Effector CD8-positive, alpha-beta T cell (primary cell): ENCODE measurements around the gene AIFM2.
"Not testable (repeated sequence)": the region's sequence is repeated elsewhere in the genome, so short reads cannot be mapped to it uniquely, and the experiment has no call there.

Experiments
- DNase-seq: peaks from one replicate; lab custom pipeline; 2025; lab: John Stamatoyannopoulos, UW
- total RNA-seq, 4 experiments: gene quantifications; one replicate each; lab custom pipeline; 2026; lab: John Stamatoyannopoulos, UW

AIFM2 gene
- 12.6 to 22.6 (median 20.6) reads per million in 4 experiments for total RNA-seq

GRCh38 chr10:70132098-70133029 is at the start of gene AIFM2:
TSS of gene AIFM2 (minus strand) at chr10:70132825. CDS start at chr10:70124084, 8,741 bp downstream.
- peak; percentile 16 for DNase-seq

GRCh38 chr10:70179209-70179608 is 46.6 kb upstream of the AIFM2 start:
- DNase-seq = not testable (repeated sequence)

DNA sequence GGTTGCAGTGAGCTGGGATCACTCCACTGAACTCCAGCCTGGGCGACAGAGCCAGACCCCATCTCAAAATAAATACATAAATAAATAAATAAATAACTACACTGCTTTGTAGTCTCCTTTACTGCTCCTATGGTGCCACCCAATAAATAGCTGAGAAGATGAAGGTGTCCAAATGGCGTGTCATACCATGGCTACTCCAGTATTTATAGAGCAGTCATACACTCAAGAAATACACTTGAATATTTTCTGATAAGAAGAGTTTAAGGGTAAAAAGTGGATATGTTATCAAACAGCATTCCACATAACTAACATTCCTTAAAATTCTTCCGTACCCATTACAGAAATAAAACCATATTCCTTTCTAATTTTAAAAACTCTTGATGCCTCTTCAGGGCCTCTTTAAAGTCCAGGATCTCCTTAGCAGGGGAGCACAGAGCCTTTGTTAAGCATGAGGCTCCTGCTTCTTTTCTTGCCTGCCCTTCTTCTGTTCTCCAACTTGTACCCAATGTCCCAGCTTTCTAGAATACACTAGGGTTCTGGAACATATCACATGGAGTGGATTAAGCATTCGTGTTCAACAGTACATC is 45.6 kb upstream of the AIFM2 start:
- DNase-seq = no peak

- DNase-seq = no peak
These were observed 43.8 kb upstream of the AIFM2 start for GRCh38 chr10:70176441-70176840.

- DNase-seq = no peak
These were observed 42.9 kb upstream of the AIFM2 start for GRCh38 chr10:70175516-70175915.

GRCh38 chr10:70174058-70174741 is 41.6 kb upstream of the AIFM2 start:
- no peak for DNase-seq

GRCh38 chr10:70169649-70170364 is 37.2 kb upstream of the AIFM2 start:
- DNase-seq = no peak

- DNase-seq = no peak
These were observed 36.4 kb upstream of the AIFM2 start for GRCh38 chr10:70169011-70169410.

DNA sequence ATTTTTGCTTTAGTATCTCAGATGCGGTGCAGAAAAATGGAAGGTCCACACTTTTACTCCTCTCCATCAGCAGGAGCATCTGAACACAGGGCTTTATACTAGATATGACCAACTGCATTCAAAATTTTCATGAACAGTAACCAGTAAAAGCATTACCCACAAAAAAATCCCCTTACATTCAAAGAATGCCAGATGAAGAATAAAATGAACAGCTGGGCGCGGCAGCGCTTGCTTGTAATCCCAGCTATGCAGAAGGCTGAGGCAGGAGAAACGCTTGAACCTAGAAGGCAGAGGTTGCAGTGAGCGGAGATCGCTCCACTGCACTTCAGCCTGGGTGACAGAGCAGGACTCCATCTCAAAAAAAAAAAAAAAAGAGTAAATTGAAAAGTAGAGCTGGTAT is 34.6 kb upstream of the AIFM2 start:
- DNase-seq = no peak

GRCh38 chr10:70166394-70166793 is 33.8 kb upstream of the AIFM2 start:
- DNase-seq = no peak

- no peak for DNase-seq
These were observed 31.5 kb upstream of the AIFM2 start for GRCh38 chr10:70164163-70164562.

- no peak for DNase-seq
These were observed 30.8 kb upstream of the AIFM2 start for GRCh38 chr10:70163448-70163847.

DNA sequence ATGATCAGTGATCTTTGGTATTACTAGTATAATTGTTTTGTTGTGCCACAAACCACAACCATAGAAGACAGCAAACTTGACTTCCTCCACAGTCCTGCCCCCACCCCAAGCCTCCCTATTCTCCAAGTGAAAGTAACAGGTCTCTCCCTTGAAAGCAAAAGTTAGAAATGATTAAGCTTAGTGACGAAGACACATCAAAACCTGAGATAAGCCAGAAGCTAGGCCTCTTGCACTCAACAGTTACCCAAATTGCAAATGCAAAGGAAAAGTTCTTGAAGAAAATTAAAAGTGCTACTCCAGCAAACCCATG is 30.2 kb upstream of the AIFM2 start:
- no peak for DNase-seq

DNA sequence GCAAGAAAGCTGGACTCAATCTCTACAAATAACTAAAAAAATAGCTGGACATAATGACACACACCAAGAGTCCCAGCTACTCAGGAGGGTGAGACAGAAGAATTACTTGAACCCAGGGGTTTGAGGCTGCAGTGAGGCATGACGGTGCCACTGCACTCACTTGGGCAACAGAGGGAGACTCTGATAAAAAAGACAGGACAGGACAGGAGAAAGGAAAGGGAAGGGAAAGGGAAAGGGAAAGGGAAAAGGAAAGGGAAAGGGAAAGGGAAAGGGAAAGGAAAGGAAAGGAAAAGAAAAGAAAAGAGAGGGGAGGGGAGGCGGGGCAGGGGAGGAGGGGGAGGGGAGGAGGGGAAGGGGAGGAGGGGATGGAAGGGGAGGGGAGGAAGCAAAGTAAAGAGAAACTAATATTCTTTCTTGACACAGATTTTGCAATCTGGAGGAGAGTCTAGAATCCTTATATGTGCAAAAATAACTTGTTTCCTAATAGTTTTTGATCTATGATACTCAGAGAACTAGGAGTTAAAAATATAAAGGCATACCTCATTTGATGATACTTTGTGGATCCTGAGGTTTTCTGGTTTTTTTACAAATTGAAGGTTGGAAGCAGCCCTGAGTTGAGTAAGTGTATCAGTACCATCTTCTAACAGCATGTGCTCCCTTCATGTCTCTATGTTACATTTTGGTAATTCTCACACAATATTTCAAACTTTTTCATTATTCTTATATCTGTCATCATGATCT is 29.7 kb upstream of the AIFM2 start:
- DNase-seq = no peak

DNA sequence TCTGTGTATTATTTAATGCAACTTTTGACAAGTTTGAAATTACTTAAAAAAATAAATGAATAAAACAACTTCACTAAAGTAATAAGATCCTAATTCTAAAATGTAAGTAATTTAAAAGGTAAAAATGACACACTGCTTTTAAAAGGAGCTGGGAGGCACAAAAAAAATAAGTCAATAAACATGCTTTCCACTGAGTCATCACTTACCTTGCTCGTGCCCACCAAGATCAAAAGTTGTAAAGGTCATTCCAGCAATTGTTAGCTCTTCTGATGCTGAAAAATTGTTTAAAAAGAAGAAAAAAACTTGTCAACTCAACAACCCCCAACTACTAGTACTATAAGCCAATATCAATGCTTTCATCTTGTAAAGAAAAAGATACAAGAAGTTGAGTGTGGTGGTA is 28.2 kb upstream of the AIFM2 start:
- DNase-seq = no peak

DNA sequence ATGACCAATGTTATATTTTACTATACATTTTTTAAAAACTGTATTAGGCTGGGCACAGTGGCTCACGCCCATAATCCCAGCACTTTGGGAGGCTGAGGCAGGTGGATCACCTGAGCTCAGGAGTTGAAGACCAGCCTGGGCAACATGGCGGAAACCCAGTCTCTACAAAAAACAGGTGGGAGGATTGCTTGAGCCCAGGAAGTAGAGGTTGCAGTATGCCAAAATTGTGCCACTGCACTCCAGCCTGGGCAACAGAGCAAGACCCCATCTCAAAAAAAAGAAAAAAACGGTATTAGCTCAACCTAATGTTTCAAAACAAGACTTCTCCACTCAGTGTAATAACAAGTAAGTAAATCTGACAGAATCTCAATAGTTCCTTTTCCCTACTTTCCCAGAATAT is 26.7 kb upstream of the AIFM2 start:
- not testable (repeated sequence) for DNase-seq

DNA sequence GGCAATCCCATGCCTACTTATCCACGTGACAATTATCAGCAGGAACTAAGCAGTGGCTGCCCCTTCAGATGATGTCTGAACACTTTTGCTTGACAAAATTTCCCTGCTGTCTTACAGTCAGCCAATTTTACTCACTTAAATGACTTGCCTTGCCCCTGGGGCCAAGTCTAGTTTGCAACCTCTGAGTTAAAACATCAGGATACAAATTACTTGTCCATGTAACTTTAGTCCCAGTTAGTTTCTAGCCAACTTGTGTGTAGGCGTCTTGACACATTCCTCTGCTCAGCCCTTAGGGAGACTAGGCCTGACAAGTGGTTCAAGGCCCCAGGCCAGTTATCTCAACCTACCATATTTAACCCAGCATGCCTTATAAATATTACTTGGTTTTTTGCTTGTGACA is 25.5 kb upstream of the AIFM2 start:
- DNase-seq = no peak

DNA sequence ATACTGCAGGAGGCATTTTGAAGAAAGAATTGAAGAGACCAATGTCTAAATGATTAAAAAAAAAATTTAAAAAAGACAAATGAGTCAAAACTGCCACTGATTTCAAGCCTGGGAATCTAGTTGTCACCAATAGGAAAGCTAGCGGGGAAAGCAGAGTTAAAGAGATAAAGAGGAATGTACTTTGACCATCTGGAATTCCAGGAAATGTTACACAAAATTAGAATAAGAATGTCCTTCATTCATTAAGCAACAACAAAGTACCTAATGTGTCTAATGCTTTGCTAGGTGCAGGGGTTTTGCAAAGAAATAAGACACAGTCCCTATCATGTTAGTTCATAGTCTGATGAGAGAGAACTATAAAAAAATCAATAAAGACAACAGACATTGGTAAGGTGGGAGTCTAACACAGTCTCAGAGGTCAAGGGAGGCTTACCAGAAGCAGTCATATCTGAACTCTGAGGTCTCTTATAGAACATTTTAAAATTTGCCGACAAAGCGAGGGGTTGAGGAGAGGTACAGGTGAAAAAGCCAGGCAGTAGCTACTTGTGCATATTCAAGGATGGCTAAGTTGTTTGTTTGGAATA is 22.7 kb upstream of the AIFM2 start:
- DNase-seq = no peak

- DNase-seq = no peak
These were observed 15.9 kb upstream of the AIFM2 start for GRCh38 chr10:70148516-70148915.

GRCh38 chr10:70147259-70147625 is 14.6 kb upstream of the AIFM2 start:
- DNase-seq = no peak
